ENCODE results near the gene KRTAP5-7. TPM values are rescaled to one million over a fixed set of nuclear protein-coding genes. Genes with fewer than 3 reads are reported as not detected.

Gene KRTAP5-7
- total and polyA plus RNA-seq, 2 of the 8 experiments (the other 6 are each of a cell fraction or from before 2014, with no cell fraction given) = not detected

- no peak overlapping the region for H3K56ac ChIP-seq (replicated peaks; ENCODE audit: insufficient read length, low read depth, low read length)
- CTCF ChIA-PET (ENCODE audit: partially characterized antibody) = no interaction called here
- TF ChIP-seq TAF7 (optimal IDR thresholded peaks at IDR 0.05; ENCODE audit: borderline replicate concordance, low read depth, low read length) = no peak
- no peak for TF ChIP-seq TBP (IDR thresholded peaks at IDR 0.05; ENCODE audit: low read depth, low read length)
- TF ChIP-seq MAFK (IDR thresholded peaks at IDR 0.05; ENCODE audit: low read depth, low read length) = no peak
- no peak for TF ChIP-seq NRF1 (IDR thresholded peaks at IDR 0.05; ENCODE audit: low read depth, low read length)
- no peak for TF ChIP-seq YY1 (IDR thresholded peaks at IDR 0.05; ENCODE audit: low read depth, low read length)
These were observed 5.1 kb downstream of the KRTAP5-7 start for GRCh38 chr11:71532036-71532610.

More at GRCh38 chr11:71532036-71532610, 5.1 kb downstream of the KRTAP5-7 start:
- no peaks in the 10 kb centered on the region for H3K36me3 ChIP-seq (ENCODE audit: control insufficient read depth in 2 of 4, insufficient read depth in 4 of 4, low read length in 3 of 4)
- H2BK5ac ChIP-seq (ENCODE audit: low read depth, low read length) = no peak overlapping the region
- DNase-seq (ENCODE audit: low read depth in 1 of 2, low spot score in 2 of 2) (peak in 1 of 2 experiments; percentile 28), FAIRE-seq (no peak)
- no peak overlapping the region for H2BK120ac ChIP-seq (replicated peaks; ENCODE audit: low read depth, low read length)
- no peaks in the 10 kb centered on the region for H3K79me2 ChIP-seq (ENCODE audit: control insufficient read depth in 1 of 2, insufficient read depth in 2 of 2, low read length in 2 of 2)
- no peak overlapping the region for H3K14ac ChIP-seq (ENCODE audit: insufficient read length)
- no peaks in the 10 kb centered on the region for H3K4me1 ChIP-seq (replicated peaks in 1 of 4; ENCODE audit: control insufficient read depth in 3 of 4, insufficient read depth in 4 of 4, low read length in 3 of 4)
- no peaks in the 10 kb centered on the region; the same call in 1 of the 2 replicates for H3K23me2 ChIP-seq (ENCODE audit: low read depth, low read length)
- H2BK15ac ChIP-seq (ENCODE audit: low read length) = no peak overlapping the region
- H2AK5ac ChIP-seq (ENCODE audit: low read depth, low read length) = no peak overlapping the region
- H3K18ac ChIP-seq (ENCODE audit: extremely low read depth, low read length) = no peak overlapping the region
- H3K4ac ChIP-seq (replicated peaks; ENCODE audit: insufficient read length, low read depth, low read length) = no peak overlapping the region
- no peak overlapping the region for H2AFZ ChIP-seq (ENCODE audit: low read length)
- H3K9me3 ChIP-seq (ENCODE audit: insufficient read depth in 2 of 2, low read depth in 1 of 2, low read length in 1 of 2) = no peaks in the 10 kb centered on the region
- no peak overlapping the region for H3K4me2 ChIP-seq (ENCODE audit: insufficient read depth in 1 of 2, low read depth in 2 of 2, low read length in 2 of 2)
- no peak overlapping the region for H3K9ac ChIP-seq (replicated peaks in 1 of 4; ENCODE audit: extremely low read depth in 1 of 4, low read depth in 3 of 4, low read length in 3 of 4)
- no peak overlapping the region for H4K91ac ChIP-seq (replicated peaks; ENCODE audit: insufficient read length, low read length)
- no peak overlapping the region for H2BK12ac ChIP-seq (ENCODE audit: low read depth, low read length)
- no peak overlapping the region for H3K4me3 ChIP-seq (ENCODE audit: extremely low read depth in 1 of 4, insufficient read depth in 2 of 4, low read depth in 3 of 4, low read length in 4 of 4)
- WGBS, 2 experiments (ENCODE audit: extremely low coverage in 1 of 2, insufficient coverage in 1 of 2, insufficient read length in 1 of 2, insufficient replicate concordance in 2 of 2, low coverage in 1 of 2, low lambda C conversion rate in 2 of 2, missing lambda C conversion rate in 1 of 2) = 85% methylated on average over 10 of the region's 10 CpGs; no CpG with 5 or more reads in 1 of the 2 experiments
- POLR2A ChIA-PET (ENCODE audit: partially characterized antibody) = no interaction called here
- H4K20me1 ChIP-seq (replicated peaks in 1 of 2; ENCODE audit: control insufficient read depth in 1 of 2, insufficient read depth in 2 of 2, low read length in 2 of 2) = no peaks in the 10 kb centered on the region
- no peaks in the 10 kb centered on the region for H3K79me1 ChIP-seq (ENCODE audit: low read depth, low read length)
- no peaks in the 10 kb centered on the region for H3K27me3 ChIP-seq (replicated peaks in 1 of 4; ENCODE audit: control insufficient read depth in 3 of 4, extremely low read depth in 1 of 4, insufficient read depth in 3 of 4, low read length in 3 of 4)
- H4K8ac ChIP-seq (ENCODE audit: extremely low read depth, insufficient read depth, low read length) = no peak overlapping the region
- no peak overlapping the region for H3K27ac ChIP-seq (ENCODE audit: low read depth, low read length)
- H2BK20ac ChIP-seq (ENCODE audit: low read length) = no peak overlapping the region
- no peak overlapping the region for H4K5ac ChIP-seq (ENCODE audit: insufficient read length, low read depth, low read length)
- no peak overlapping the region for H3K23ac ChIP-seq (ENCODE audit: insufficient read length)
